Thyroid gland (tissue), 4 donors: Measurements from ENCODE around the gene ATF7. TPM values are rescaled to one million over a fixed set of nuclear protein-coding genes. Genes with fewer than 3 reads are reported as not detected.

Experiments
- DNase-seq, 2 donors: peaks; one replicate each; pipeline ENCODE4 v3.0.0-alpha.2; 2019
- H3K27ac ChIP-seq, 3 donors: fragments of 200-600 bp; sonication (generic); 1 replicate in 2 of 3; 2 replicates in 1 of 3; pipeline ENCODE4 v1.5.1; 2016 to 2019; ENCODE audit warnings: mild to moderate bottlenecking in 1 of 3, moderate library complexity in 1 of 3
- H3K27me3 ChIP-seq: fragments of 200-600 bp; sonication (generic); one replicate; pipeline ENCODE4 v1.5.1; 2019
- H3K36me3 ChIP-seq, 2 donors: fragments of 200-600 bp; sonication (generic); one replicate each; pipeline ENCODE4 v1.5.1; 2016 to 2019
- H3K4me1 ChIP-seq, 2 donors: fragments of 200-600 bp; sonication (generic); one replicate each; pipeline ENCODE4 v1.5.1; 2017 to 2019
- H3K4me3 ChIP-seq, 3 donors: fragments of 200-600 bp; sonication (generic); replicated peaks in 1 of 3; 1 replicate in 2 of 3; 2 replicates in 1 of 3; pipeline ENCODE4 v1.5.1; 2016; ENCODE audit warnings: mild to moderate bottlenecking in 1 of 3
- H3K9me3 ChIP-seq: fragments of 200-600 bp; sonication (generic); one replicate; pipeline ENCODE4 v1.5.1; 2017
- POLR2A ChIP-seq, 2 donors: fragments of 450-650 bp; IDR thresholded peaks; one replicate each; pipeline ENCODE4 v1.6.1; 2017; ENCODE audit warnings: antibody characterized with exemption in 2 of 2, mild to moderate bottlenecking in 2 of 2, moderate library complexity in 1 of 2
- WGBS, 2 donors: methylation state at CpG; one replicate each; pipeline ENCODE4 v1.1.5; 2017; 5-methylcytosine and 5-hydroxymethylcytosine counted together
- intact Hi-C: fragments of 100-400 bp; cut with DNase I; formaldehyde crosslinking; loops from one replicate; pipeline ENCODE4 v1.15.1; 2023
- total RNA-seq, 4 donors: library from RNA; depleted of rRNA; stranded (reverse); fragments of >200 nt; gene quantifications; one replicate each; pipeline ENCODE4 v1.2.3, GENCODE V29; 2016
- TF ChIP-seq, protein P1 (sequence below), 6 experiments: fragments of 200-600 bp in 3 of 6; fragments of 450-650 bp in 3 of 6; sonication (generic) in 3 of 6; IDR thresholded peaks; one replicate each; pipeline ENCODE4 v1.5.1; 2016 to 2019; ENCODE audit warnings: antibody characterized with exemption in 6 of 6, mild to moderate bottlenecking in 2 of 6, inconsistent platforms in 1 of 6, moderate library complexity in 1 of 6

The ATF7 gene
- total RNA-seq, 4 donors from 2014 or later: 21.3 to 40.1 (median 37.6) TPM

DNA sequence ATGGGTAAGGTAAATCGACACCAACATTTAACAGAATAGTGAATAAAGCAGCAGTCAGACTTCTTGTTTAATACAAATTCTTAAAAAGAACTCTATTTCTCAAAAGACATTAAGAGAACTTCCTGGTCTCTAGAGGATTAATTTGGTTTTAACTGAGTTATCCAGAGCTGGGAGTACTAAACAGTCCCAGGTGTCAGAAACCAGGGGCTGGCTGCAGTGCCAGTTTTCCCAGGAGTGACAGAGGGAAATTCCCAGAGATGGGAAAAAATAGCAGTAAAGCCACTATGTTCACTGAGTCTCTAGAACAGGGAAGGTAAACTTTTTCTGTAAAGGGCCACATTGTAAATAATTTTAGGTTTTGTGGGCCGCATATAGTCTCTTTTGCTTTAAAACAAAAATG is 40.9 kb upstream of the ATF7 start:
- 96 to 98% methylated on average over 2 of the region's 2 CpGs for WGBS, 2 donors
- intact Hi-C loops: no loop called here
- Histone ChIP-seq H3K4me3 (no peak overlapping the region), H3K27ac (no peak overlapping the region), H3K9me3 (no peaks in the 10 kb centered on the region), H3K27me3 (no peaks in the 10 kb centered on the region), H3K4me1 (no peaks in the 10 kb centered on the region), H3K36me3 (peaks cover 49 to 68% of the 10 kb centered on the region in 2 donors)
- TF ChIP-seq, protein P1, sequence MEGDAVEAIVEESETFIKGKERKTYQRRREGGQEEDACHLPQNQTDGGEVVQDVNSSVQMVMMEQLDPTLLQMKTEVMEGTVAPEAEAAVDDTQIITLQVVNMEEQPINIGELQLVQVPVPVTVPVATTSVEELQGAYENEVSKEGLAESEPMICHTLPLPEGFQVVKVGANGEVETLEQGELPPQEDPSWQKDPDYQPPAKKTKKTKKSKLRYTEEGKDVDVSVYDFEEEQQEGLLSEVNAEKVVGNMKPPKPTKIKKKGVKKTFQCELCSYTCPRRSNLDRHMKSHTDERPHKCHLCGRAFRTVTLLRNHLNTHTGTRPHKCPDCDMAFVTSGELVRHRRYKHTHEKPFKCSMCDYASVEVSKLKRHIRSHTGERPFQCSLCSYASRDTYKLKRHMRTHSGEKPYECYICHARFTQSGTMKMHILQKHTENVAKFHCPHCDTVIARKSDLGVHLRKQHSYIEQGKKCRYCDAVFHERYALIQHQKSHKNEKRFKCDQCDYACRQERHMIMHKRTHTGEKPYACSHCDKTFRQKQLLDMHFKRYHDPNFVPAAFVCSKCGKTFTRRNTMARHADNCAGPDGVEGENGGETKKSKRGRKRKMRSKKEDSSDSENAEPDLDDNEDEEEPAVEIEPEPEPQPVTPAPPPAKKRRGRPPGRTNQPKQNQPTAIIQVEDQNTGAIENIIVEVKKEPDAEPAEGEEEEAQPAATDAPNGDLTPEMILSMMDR (IDR thresholded peaks at IDR 0.05): no peak
- TF ChIP-seq POLR2A (IDR thresholded peaks at IDR 0.05): no peak
- no peak for DNase-seq

DNA sequence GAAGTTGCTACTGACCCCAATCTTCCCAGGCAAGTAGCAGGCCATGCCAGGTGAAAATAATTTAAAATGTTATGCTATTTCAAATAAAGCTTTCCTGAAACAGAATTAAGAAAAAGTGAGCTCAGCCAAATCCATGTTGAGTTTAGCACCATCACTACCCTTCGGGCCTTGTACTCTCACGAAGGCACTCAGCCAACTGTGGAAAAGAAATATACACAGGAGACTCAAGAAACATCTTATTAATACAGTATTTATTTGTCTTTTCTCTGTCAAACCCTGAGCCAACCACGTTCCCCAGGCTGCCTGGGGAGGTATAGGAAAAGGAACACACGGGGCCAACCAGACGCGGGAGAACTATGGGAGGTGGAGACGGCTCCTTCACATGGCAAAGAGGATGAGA is 38.8 kb upstream of the ATF7 start:
- intact Hi-C loops: no loop called here
- DNase-seq: no peak
- Histone ChIP-seq H3K36me3 (peaks cover 45 to 58% of the 10 kb centered on the region in 2 donors), H3K4me1 (peaks cover 3 to 6% of the 10 kb centered on the region in 2 donors), H3K9me3 (no peaks in the 10 kb centered on the region), H3K27me3 (no peaks in the 10 kb centered on the region), H3K27ac (no peak overlapping the region), H3K4me3 (no peak overlapping the region)
- TF ChIP-seq POLR2A (IDR thresholded peaks at IDR 0.05): no peak
- TF ChIP-seq, protein P1 (IDR thresholded peaks at IDR 0.05): no peak
- 74 to 84% methylated on average over 7 of the region's 7 CpGs for WGBS, 2 donors

DNA sequence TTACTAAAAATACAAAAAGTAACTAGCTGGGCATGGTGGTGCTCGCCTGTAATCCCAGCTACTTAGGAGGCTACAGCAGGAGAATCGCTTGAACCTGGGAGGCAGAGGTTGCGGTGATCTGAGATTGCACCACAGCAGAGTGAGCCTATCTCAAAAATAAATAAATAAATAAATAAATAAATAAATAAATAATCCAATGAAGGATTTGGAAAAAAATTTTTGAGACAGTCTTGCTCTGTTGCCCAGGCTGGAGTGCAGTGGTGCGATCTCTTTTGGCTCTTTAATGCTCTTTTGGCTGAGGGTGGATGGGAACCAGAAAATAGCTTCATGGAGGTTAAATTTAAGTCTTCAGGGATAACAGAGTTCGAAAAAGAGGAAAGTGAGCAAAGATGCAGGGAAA is 38.0 kb upstream of the ATF7 start:
- H3K4me3 ChIP-seq: no peak overlapping the region
- H3K4me1 ChIP-seq: peaks cover 10 to 13% of the 10 kb centered on the region in 2 donors
- peaks cover 37 to 52% of the 10 kb centered on the region in 2 donors for H3K36me3 ChIP-seq
- 80 to 83% methylated on average over 5 of the region's 5 CpGs for WGBS, 2 donors
- no peak overlapping the region for H3K27ac ChIP-seq
- intact Hi-C loops: no loop called here
- no peaks in the 10 kb centered on the region for H3K9me3 ChIP-seq
- TF ChIP-seq, protein P1 (IDR thresholded peaks at IDR 0.05): no peak
- TF ChIP-seq POLR2A (IDR thresholded peaks at IDR 0.05): no peak
- DNase-seq: no peak
- H3K27me3 ChIP-seq: no peaks in the 10 kb centered on the region

DNA sequence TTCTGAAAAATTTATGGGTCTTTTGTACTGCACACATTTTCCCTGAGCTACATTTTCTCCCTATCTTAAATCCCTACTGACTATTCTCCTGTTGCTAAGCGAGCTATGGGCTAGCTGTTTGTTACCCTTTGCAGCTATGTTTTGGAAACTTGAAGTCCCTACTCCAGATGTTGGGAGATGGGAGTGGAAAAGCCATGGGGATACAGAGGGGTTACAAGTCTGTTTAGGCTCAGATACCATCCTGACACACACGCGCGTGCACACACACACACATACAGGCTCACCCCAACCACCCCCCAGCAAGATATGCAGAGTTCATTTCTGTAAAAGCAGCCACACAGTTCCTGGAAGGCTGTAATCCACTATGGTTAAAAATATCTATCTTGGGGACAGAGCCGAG is 33.9 kb upstream of the ATF7 start:
- no peak for TF ChIP-seq POLR2A (IDR thresholded peaks at IDR 0.05)
- TF ChIP-seq, protein P1 (IDR thresholded peaks at IDR 0.05): no peak
- H3K36me3 ChIP-seq: peaks cover 9 to 15% of the 10 kb centered on the region in 2 donors
- WGBS, 2 donors: 80 to 91% methylated on average over 5 of the region's 5 CpGs
- H3K27me3 ChIP-seq: no peaks in the 10 kb centered on the region
- no peak overlapping the region for H3K4me3 ChIP-seq
- peaks cover 21 to 28% of the 10 kb centered on the region in 2 donors for H3K4me1 ChIP-seq
- intact Hi-C loops: no loop called here
- no peaks in the 10 kb centered on the region for H3K9me3 ChIP-seq
- no peak for DNase-seq
- peak overlapping the region; percentile 47 to 92 (median 79) for H3K27ac ChIP-seq

DNA sequence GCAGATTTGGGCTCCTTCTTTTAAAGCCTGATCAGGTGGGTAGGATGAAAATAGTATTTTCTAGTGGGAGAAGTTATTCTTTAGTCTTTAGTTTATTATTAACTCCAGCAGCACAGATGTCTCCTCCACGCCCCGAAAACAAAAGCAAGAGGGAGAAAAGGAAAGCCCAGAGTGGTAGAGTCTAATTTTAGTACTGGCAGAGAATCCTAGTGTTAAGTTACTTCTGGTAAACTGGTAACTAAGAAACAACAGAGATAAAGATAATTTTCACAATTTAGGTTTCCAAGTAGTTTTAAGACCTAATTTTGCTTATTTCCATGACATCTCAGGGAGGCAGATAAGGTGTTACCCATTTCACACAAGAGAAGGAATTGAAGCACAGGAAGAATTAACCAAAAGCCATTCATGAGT is 33.4 kb upstream of the ATF7 start:
- Histone ChIP-seq H3K27me3 (no peaks in the 10 kb centered on the region), H3K9me3 (no peaks in the 10 kb centered on the region), H3K4me1 (peaks cover 21 to 28% of the 10 kb centered on the region in 2 donors), H3K27ac (peak overlapping the region; percentile 47 to 92 (median 79)), H3K4me3 (no peak overlapping the region), H3K36me3 (peaks cover 4 to 10% of the 10 kb centered on the region in 2 donors)
- intact Hi-C loops: no loop called here
- TF ChIP-seq POLR2A (IDR thresholded peaks at IDR 0.05): no peak
- TF ChIP-seq, protein P1 (IDR thresholded peaks at IDR 0.05): no peak
- no peak for DNase-seq
- WGBS, 2 donors: 57 to 72% methylated on average over 2 of the region's 2 CpGs
